Measurements from ENCODE around the gene ALKBH5.

ALKBH5 gene

DNA sequence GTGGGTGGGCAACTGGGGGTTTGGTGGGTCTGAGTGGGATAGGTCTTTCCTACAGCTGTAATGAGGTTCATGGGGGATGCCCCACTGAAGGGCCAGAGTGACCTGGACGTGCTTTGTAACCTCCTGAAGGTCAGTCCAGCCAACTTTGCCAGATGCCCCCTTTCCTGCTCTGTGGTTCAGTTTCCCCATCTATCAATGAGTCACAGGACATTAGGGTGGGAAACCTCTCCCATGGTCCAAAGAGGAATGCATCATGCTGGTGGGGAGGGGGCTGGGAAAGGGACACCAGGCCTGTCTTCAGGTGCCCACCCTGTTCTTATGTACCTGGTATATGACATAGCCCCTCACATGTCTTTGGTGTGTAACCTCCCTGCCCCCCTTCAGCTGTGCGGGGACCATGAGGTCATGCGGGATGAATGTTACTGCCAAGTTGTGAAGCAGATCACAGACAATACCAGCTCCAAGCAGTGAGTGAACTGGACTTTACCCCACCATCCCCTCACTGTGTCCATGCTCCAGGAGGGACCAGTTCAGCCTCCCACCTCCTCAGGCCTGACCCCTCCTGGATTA is 24.0 kb upstream of the ALKBH5 start:
- peaks cover 19% of the 10 kb centered on the region for H3K4me1 ChIP-seq (ENCODE audit: control insufficient read depth, insufficient read depth, low read length)

DNA sequence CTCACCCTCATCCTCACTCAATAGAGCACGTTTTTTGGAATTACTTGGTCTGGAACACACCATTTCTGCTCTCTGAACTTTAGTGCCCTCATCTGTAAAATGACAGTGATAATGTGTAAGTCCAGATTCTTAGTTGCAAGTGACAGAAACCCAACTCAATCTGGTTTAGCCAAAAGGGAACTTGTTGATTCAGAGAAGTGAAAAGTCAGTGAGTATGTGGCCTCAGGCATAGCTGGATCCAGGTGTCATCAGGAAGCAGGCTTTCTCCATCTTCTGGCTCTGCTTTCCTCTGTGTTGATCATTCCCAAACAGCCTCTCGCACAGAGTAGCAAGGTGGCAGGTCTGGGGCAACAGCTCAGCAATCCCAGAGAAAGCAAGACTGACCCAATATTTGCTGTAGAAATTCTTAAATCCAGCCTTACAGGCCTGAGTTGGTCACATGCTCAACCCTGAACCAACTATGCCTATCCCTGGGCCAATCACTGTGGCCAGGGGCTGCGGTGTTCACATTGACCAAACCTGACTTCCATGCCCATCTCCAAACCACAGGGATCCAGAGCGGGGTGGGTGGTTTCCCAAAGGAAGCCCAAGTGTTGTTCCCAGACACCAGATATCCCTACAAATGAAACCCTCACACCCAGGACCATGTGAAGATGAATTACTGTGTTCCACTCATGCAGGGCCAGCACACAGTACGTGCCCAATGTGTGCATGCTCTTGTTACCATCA is 23.3 kb upstream of the ALKBH5 start:
- Histone ChIP-seq H3K4me1 (ENCODE audit: control insufficient read depth, insufficient read depth, low read length) (peaks cover 19% of the 10 kb centered on the region), H3K9me3 (replicated peaks; ENCODE audit: low read length) (no peaks in the 10 kb centered on the region), H3K9ac (ENCODE audit: low read depth, low read length) (no peak overlapping the region), H3K36me3 (ENCODE audit: insufficient read depth, low read length) (no peaks in the 10 kb centered on the region), H3K4me3 (ENCODE audit: low read length) (no peak overlapping the region), H3K4me2 (ENCODE audit: low read length) (no peak overlapping the region), H3K27me3 (ENCODE audit: control insufficient read depth, insufficient read depth, low read length) (no peaks in the 10 kb centered on the region)

More for the DNA sequence above, 24.0 kb upstream of the ALKBH5 start:
- Histone ChIP-seq H3K27me3 (ENCODE audit: control insufficient read depth, insufficient read depth, low read length) (no peaks in the 10 kb centered on the region), H3K4me3 (ENCODE audit: low read length) (no peak overlapping the region), H3K9ac (ENCODE audit: low read depth, low read length) (no peak overlapping the region), H3K36me3 (ENCODE audit: insufficient read depth, low read length) (no peaks in the 10 kb centered on the region), H3K4me2 (ENCODE audit: low read length) (no peak overlapping the region), H3K9me3 (replicated peaks; ENCODE audit: low read length) (no peaks in the 10 kb centered on the region)

DNA sequence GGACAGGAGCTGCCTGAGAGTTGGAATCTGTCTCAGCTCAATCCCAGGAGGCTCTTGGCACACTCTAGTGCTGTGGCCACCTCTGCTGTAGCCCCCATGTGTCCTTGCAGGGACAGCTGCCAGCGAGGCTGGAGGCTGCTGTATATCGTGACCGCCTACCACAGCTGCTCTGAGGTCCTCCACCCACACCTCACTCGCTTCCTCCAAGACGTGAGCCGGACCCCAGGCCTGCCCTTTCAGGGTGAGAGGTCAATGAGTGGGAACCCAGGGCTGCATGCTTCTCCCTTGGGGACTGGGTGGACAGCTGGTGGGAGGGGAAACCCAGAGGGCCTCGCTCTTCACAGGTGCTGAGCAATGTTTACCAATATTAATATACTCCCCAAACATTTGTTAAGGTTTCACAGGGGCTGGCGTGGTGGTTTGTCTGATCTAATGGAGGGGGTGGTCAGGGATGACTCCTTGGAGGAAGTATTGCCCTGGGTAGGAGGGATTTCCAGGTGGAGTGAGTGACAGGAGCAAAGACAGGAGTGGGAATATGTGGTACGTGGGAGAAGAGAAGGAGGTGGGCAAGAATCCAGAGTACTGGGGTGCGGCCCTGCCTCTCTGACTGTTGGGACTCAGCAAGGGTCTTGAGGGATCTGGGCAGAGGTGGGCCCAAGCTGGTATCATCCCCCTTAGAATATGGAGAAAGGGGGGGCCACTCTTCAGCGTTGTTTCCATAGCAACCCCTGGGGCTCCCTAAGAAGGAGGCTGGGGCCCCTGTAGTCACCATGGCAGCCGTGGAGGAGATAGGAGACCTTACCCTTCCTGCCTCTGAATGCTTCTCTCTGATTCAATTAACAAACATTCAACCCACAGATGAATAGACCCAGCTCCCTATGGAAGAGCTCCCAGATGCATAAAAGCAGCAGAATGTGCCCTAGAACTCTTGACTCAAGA is 22.2 kb upstream of the ALKBH5 start:
- Histone ChIP-seq H3K9ac (ENCODE audit: low read depth, low read length) (no peak overlapping the region), H3K27me3 (ENCODE audit: control insufficient read depth, insufficient read depth, low read length) (no peaks in the 10 kb centered on the region), H3K36me3 (ENCODE audit: insufficient read depth, low read length) (no peaks in the 10 kb centered on the region), H3K4me2 (ENCODE audit: low read length) (no peak overlapping the region), H3K4me1 (ENCODE audit: control insufficient read depth, insufficient read depth, low read length) (peaks cover 19% of the 10 kb centered on the region), H3K9me3 (replicated peaks; ENCODE audit: low read length) (no peaks in the 10 kb centered on the region), H3K4me3 (ENCODE audit: low read length) (no peak overlapping the region)

DNA sequence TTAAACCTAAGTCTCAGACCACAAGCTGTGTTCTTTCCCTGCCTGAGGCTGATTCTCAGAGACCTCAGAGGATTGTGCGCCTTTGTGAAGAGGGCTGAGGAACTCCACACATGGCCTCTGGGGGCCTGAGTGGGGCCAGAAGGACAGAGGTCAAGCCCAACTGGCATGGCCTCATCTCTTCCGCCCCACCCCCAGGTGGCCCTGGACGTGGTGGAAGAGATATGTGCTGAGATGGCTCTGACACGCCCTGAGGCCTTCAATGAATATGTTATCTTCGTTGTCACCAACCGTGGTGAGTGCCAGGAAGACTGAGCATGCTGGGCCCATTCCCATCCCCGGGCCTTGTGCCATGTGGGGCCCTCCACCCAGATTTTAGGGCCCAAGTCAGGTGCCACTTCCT is 20.1 kb upstream of the ALKBH5 start:
- H3K4me2 ChIP-seq (ENCODE audit: low read length), result no peak overlapping the region
- no peaks in the 10 kb centered on the region for H3K36me3 ChIP-seq (ENCODE audit: insufficient read depth, low read length)
- H3K4me3 ChIP-seq (ENCODE audit: low read length), result no peak overlapping the region
- H3K27me3 ChIP-seq (ENCODE audit: control insufficient read depth, insufficient read depth, low read length), result no peaks in the 10 kb centered on the region
- H3K4me1 ChIP-seq (ENCODE audit: control insufficient read depth, insufficient read depth, low read length), result peaks cover 11% of the 10 kb centered on the region
- no peaks in the 10 kb centered on the region for H3K9me3 ChIP-seq (replicated peaks; ENCODE audit: low read length)
- no peak overlapping the region for H3K9ac ChIP-seq (ENCODE audit: low read depth, low read length)

DNA sequence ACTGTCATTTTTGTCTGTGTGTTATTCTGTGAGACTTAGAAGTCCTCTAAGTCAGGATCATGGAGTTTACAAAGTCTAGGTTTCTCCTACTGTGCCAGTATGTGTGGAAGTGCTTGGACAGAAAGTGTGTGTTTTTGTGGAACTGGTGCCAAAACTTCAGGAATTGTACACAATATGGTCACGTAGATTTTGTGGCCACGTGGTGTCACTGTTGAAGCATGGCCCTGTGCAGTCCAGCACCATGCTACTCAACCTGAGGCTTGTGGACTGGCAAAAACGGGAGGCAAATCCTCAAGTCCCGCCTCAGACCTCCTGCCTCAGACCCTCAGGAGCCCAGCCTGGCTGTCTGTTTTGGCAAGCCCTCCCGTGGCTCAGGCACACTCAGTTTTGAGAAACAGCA is 16.7 kb upstream of the ALKBH5 start:
- no peak overlapping the region for H3K9ac ChIP-seq (ENCODE audit: low read depth, low read length)
- no peaks in the 10 kb centered on the region for H3K27me3 ChIP-seq (ENCODE audit: control insufficient read depth, insufficient read depth, low read length)

DNA sequence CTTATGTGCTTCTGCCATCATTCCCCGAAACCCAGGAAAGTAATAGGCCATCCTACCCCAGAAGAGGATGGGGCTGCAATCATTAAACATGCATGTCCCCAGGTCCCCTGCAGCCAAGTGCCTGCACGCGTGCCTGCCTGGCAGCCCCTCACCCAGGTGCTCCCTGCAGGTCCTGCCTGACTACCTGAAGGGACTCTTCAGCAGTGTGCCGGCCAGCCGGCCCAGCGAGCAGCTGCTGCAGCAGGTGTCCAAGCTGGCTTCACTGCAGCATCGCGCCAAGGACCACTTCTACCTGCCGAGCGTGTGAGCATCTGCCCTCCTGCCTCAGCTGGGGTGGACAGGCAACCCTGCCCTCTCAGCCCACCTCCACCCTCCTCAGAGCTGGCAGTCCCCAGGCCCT is 16.2 kb upstream of the ALKBH5 start:
- Histone ChIP-seq H3K4me3 (ENCODE audit: low read length) (no peak overlapping the region), H3K4me2 (ENCODE audit: low read length) (no peak overlapping the region), H3K4me1 (ENCODE audit: control insufficient read depth, insufficient read depth, low read length) (no peaks in the 10 kb centered on the region), H3K9ac (ENCODE audit: low read depth, low read length) (no peak overlapping the region), H3K27me3 (ENCODE audit: control insufficient read depth, insufficient read depth, low read length) (no peaks in the 10 kb centered on the region), H3K36me3 (ENCODE audit: insufficient read depth, low read length) (no peaks in the 10 kb centered on the region), H3K9me3 (replicated peaks; ENCODE audit: low read length) (no peaks in the 10 kb centered on the region)

More for the DNA sequence above, 16.7 kb upstream of the ALKBH5 start:
- Histone ChIP-seq H3K4me2 (ENCODE audit: low read length) (no peak overlapping the region), H3K36me3 (ENCODE audit: insufficient read depth, low read length) (no peaks in the 10 kb centered on the region), H3K4me1 (ENCODE audit: control insufficient read depth, insufficient read depth, low read length) (no peaks in the 10 kb centered on the region), H3K9me3 (replicated peaks; ENCODE audit: low read length) (no peaks in the 10 kb centered on the region), H3K4me3 (ENCODE audit: low read length) (no peak overlapping the region)

DNA sequence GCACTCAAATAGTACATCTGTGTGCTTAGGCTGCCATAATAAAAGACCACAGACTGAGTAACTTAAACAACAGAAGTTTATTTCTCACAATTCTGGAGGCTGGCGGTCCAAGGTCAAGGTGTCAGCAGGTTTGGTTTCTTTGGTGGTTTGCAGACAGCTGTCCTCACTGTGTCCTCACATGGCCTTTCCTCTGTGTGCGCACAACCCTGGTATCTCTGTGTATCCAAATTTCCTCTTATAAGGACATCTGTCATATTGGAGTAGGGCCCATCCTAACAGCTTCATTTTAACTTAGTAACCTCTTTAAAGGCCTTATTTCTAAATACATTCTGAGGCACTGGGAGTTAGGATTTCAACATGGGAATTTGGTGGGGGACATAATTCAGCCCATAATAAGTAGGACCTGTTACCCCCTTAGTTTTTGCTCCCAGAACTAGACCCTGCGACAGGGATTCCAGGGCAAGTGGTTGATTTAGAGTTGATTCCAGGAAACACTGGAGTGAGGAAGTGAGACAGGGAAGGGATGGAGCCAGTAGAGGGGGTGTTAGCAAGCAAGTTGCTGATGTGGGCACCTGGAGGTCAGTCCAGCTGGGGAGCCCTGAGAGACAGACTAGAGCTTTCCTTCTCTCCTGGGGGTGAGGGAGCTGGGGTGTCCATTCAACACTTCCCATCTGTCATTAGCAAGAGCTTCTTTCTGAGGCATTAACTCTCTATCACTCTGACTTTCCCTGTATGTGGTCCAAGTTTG is 10.9 kb upstream of the ALKBH5 start:
- H3K27me3 ChIP-seq (ENCODE audit: control insufficient read depth, insufficient read depth, low read length), result no peaks in the 10 kb centered on the region
- no peak overlapping the region for H3K4me3 ChIP-seq (ENCODE audit: low read length)
- H3K9ac ChIP-seq (ENCODE audit: low read depth, low read length), result no peak overlapping the region
- no peak overlapping the region for H3K4me2 ChIP-seq (ENCODE audit: low read length)
- no peaks in the 10 kb centered on the region for H3K36me3 ChIP-seq (ENCODE audit: insufficient read depth, low read length)
- H3K4me1 ChIP-seq (ENCODE audit: control insufficient read depth, insufficient read depth, low read length), result no peaks in the 10 kb centered on the region
- H3K9me3 ChIP-seq (replicated peaks; ENCODE audit: low read length), result no peaks in the 10 kb centered on the region

DNA sequence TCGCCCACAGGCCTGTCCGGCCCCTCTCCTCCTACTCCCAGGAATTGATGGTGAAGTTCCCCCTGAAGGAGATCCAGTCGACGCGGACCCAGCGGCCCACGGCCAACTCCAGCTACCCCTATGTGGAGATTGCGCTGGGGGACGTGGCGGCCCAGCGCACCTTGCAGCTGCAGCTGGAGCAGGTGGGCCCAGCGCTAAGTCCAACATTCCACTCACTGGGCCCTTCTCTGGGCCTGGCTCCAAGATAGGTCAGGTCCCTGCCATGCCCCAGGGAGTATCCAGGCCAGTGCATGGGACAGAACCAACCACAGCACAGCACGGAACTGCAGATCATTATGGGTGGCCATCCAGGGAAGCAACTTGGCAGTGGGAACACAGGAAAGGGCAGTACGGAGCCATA is 9.9 kb upstream of the ALKBH5 start:
- no peaks in the 10 kb centered on the region for H3K4me1 ChIP-seq (ENCODE audit: control insufficient read depth, insufficient read depth, low read length)
- no peak overlapping the region for H3K4me3 ChIP-seq (ENCODE audit: low read length)
- no peaks in the 10 kb centered on the region for H3K9me3 ChIP-seq (replicated peaks; ENCODE audit: low read length)
- no peaks in the 10 kb centered on the region for H3K36me3 ChIP-seq (ENCODE audit: insufficient read depth, low read length)
- no peak overlapping the region for H3K9ac ChIP-seq (ENCODE audit: low read depth, low read length)
- no peaks in the 10 kb centered on the region for H3K27me3 ChIP-seq (ENCODE audit: control insufficient read depth, insufficient read depth, low read length)
- no peak overlapping the region for H3K4me2 ChIP-seq (ENCODE audit: low read length)

DNA sequence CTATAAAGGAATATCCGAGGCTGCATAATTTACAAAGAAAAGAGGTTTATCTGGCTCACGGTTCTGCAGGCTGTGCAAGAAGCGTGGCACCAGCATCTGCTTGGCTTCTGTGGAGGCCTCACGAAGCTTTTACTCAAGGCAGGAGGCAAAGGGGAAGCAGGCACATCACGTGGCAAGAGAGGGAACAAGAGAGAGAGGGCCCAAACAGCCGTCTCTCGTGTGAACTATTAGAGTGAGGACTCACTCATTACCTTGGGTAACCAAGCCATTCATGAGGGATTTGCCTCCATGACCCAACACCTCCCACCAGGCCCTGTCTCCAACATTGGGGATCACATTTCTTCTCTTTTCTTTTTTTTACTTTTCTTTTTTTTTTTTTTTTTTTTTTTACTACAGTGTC is 7.5 kb upstream of the ALKBH5 start:
- Histone ChIP-seq H3K9me3 (replicated peaks; ENCODE audit: low read length) (no peaks in the 10 kb centered on the region), H3K4me3 (ENCODE audit: low read length) (no peak overlapping the region), H3K4me2 (ENCODE audit: low read length) (no peak overlapping the region), H3K27me3 (ENCODE audit: control insufficient read depth, insufficient read depth, low read length) (no peaks in the 10 kb centered on the region), H3K4me1 (ENCODE audit: control insufficient read depth, insufficient read depth, low read length) (peaks cover under 1% of the 10 kb centered on the region), H3K9ac (ENCODE audit: low read depth, low read length) (no peak overlapping the region), H3K36me3 (ENCODE audit: insufficient read depth, low read length) (no peaks in the 10 kb centered on the region)

DNA sequence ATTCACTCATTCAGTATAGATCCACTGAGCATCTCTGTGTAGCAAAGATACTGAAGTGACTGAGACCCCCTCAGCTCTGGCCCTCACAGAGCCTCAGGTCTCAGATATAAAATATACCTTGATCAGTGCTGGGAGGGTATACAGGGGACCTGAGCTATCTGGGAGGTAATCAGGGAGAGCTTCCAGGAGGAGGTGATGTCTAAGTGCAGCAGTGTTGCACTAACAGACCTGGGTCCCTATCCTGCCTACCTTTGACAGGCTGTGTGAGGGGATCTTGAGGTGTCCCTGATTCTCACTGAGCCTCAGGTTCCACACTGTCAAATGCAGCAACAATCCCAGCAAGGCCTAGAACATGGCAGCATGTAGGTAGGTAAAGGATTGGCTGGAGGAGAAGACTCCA is 6.5 kb upstream of the ALKBH5 start:
- H3K9ac ChIP-seq (ENCODE audit: low read depth, low read length), result no peak overlapping the region
- H3K9me3 ChIP-seq (replicated peaks; ENCODE audit: low read length), result no peaks in the 10 kb centered on the region

DNA sequence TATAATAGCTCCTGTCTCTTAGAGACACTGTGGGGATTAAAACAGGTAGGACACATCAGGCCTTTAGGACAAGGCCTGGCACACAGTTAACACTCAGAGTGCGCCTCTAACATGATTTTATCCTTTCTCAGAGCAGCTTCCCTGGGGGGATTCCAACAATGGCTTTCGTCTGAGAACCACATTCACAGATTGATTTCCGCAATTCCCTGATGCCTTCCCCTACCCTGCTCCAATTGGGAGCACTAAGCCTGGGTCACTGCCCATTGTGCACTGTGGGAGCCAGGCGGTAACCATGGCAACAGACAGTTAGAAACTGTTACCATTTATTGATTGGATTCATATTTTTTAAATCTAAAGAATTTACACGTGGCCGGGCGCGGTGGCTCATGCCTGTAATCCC is 5.9 kb upstream of the ALKBH5 start:
- no peaks in the 10 kb centered on the region for H3K36me3 ChIP-seq (ENCODE audit: insufficient read depth, low read length)
- no peak overlapping the region for H3K9ac ChIP-seq (ENCODE audit: low read depth, low read length)

More for the DNA sequence above, 6.5 kb upstream of the ALKBH5 start:
- Histone ChIP-seq H3K36me3 (ENCODE audit: insufficient read depth, low read length) (no peaks in the 10 kb centered on the region), H3K4me1 (ENCODE audit: control insufficient read depth, insufficient read depth, low read length) (peaks cover 9% of the 10 kb centered on the region), H3K4me3 (ENCODE audit: low read length) (no peak overlapping the region), H3K27me3 (ENCODE audit: control insufficient read depth, insufficient read depth, low read length) (no peaks in the 10 kb centered on the region), H3K4me2 (ENCODE audit: low read length) (no peak overlapping the region)

More for the DNA sequence above, 5.9 kb upstream of the ALKBH5 start:
- Histone ChIP-seq H3K4me1 (ENCODE audit: control insufficient read depth, insufficient read depth, low read length) (peaks cover 12% of the 10 kb centered on the region), H3K4me2 (ENCODE audit: low read length) (no peak overlapping the region), H3K4me3 (ENCODE audit: low read length) (no peak overlapping the region), H3K9me3 (replicated peaks; ENCODE audit: low read length) (no peaks in the 10 kb centered on the region), H3K27me3 (ENCODE audit: control insufficient read depth, insufficient read depth, low read length) (no peaks in the 10 kb centered on the region)

All from skeletal muscle satellite cell (primary cell).